Measurements from ENCODE around the gene CABS1. TPM values are rescaled to one million over a fixed set of nuclear protein-coding genes. Genes with fewer than 3 reads are reported as not detected.

CABS1 gene
- total and polyA plus RNA-seq, 2 of the 13 experiments (the other 11 are each of a cell fraction or from before 2014, with no cell fraction given): not detected

DNA sequence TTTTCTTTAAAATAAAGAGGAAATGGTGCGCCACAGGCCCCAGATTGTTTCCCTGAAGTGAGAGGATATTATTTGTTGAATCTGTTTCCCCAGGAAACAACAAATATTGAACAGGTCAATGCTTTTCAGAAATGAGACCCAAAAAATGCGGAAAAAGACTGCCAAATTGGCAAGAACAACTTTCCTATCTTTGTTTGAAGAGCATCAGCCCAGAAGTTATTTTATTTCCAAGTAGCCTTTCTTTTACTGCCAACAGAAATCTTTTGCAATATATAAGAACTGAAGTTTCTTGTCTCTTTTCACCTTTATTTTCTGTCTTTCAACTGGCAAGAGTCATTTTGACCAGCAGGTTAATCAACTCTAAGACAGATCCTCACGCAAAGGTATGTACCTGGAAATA, 25.7 kb downstream of the CABS1 start, which contains the start of gene SMR3A:
TSS of gene SMR3A (plus strand) at position 301 of the 400 bp plus-strand sequence. CDS start 1,356 bp downstream, outside the sequence.
- in situ Hi-C loops (cut with HindIII; ENCODE audit: extremely low pct_ligation_motif_present, low pct_unique_long_range_greater_than_20kb) (no loop called here), intact Hi-C loops (cut with micrococcal nuclease; ENCODE audit: unreplicated experiment) (no loop called here)
- Histone ChIP-seq H4K20me1 (ENCODE audit: insufficient read depth, low read length) (no peaks in the 10 kb centered on the region), H3K4me2 (ENCODE audit: low read depth, low read length) (no peak within 1 kb of the TSS), H3K27ac (ENCODE audit: extremely low read length, insufficient read depth, low read length) (no peak within 1 kb of the TSS), H3K36me3 (replicated peaks in 1 of 2; ENCODE audit: control insufficient read depth in 1 of 2, insufficient read depth in 2 of 2, low read length in 2 of 2) (no peaks in the 10 kb centered on the region), H3K9me3 (ENCODE audit: low read length) (no peaks in the 10 kb centered on the region), H2AFZ (ENCODE audit: low read length) (no peak within 1 kb of the TSS), H3K79me2 (ENCODE audit: insufficient read depth, low read length) (no peaks in the 10 kb centered on the region), H3K4me3 (replicated peaks in 1 of 3; ENCODE audit: insufficient read depth in 1 of 3, low read depth in 2 of 3, low read length in 3 of 3) (no peak within 1 kb of the TSS), H3K27me3 (ENCODE audit: control insufficient read depth in 1 of 2, insufficient read depth in 2 of 2, low read length in 2 of 2) (no peaks in the 10 kb centered on the region), H3K4me1 (ENCODE audit: insufficient read depth, low read length) (no peaks in the 10 kb centered on the region), H3K9ac (ENCODE audit: insufficient read depth, low read depth, low read length) (no peak within 1 kb of the TSS)
- WGBS (ENCODE audit: low lambda C conversion rate): 44% methylated on average over 3 of the region's 3 CpGs
- no peak for DNase-seq (ENCODE audit: low spot score)
- ChIA-PET POLR2A (no interaction called here), CTCF (ENCODE audit: low intra/inter-chr PET ratio, low total read pairs) (no interaction called here)
- no TSS peak for BruUV-seq (replicated peaks)
- TF ChIP-seq EP300 (IDR thresholded peaks at IDR 0.05; ENCODE audit: low read depth in 2 of 2, low read length in 2 of 2) (no peak), EP300 (CRISPR knock-in tag; IDR thresholded peaks at IDR 0.05; ENCODE audit: borderline replicate concordance) (no peak), TFDP1 (CRISPR knock-in tag; IDR thresholded peaks at IDR 0.05; ENCODE audit: borderline replicate concordance) (no peak), ZNF136 (CRISPR knock-in tag; IDR thresholded peaks at IDR 0.05; ENCODE audit: low read depth) (no peak), ZNF44 (CRISPR knock-in tag; IDR thresholded peaks at IDR 0.05) (no peak), ZNF552 (CRISPR knock-in tag; IDR thresholded peaks at IDR 0.05; ENCODE audit: borderline replicate concordance) (no peak), ZNF441 (CRISPR knock-in tag; IDR thresholded peaks at IDR 0.05; ENCODE audit: borderline replicate concordance) (no peak), ZNF143 (CRISPR knock-in tag; IDR thresholded peaks at IDR 0.05) (no peak), ONECUT2 (CRISPR knock-in tag; IDR thresholded peaks at IDR 0.05) (no peak), CENPT (CRISPR knock-in tag; IDR thresholded peaks at IDR 0.05; ENCODE audit: low read depth) (no peak), MEIS2 (CRISPR knock-in tag; IDR thresholded peaks at IDR 0.05) (no peak), AGO1 (IDR thresholded peaks at IDR 0.05; ENCODE audit: low read depth, low read length, poor library complexity, severe bottlenecking) (no peak)
- TF ChIP-seq, protein P1, sequence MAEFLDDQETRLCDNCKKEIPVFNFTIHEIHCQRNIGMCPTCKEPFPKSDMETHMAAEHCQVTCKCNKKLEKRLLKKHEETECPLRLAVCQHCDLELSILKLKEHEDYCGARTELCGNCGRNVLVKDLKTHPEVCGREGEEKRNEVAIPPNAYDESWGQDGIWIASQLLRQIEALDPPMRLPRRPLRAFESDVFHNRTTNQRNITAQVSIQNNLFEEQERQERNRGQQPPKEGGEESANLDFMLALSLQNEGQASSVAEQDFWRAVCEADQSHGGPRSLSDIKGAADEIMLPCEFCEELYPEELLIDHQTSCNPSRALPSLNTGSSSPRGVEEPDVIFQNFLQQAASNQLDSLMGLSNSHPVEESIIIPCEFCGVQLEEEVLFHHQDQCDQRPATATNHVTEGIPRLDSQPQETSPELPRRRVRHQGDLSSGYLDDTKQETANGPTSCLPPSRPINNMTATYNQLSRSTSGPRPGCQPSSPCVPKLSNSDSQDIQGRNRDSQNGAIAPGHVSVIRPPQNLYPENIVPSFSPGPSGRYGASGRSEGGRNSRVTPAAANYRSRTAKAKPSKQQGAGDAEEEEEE (CRISPR knock-in tag; IDR thresholded peaks at IDR 0.05; ENCODE audit: borderline replicate concordance): no peak
- TF ChIP-seq, protein P2, sequence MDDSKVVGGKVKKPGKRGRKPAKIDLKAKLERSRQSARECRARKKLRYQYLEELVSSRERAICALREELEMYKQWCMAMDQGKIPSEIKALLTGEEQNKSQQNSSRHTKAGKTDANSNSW (CRISPR knock-in tag; IDR thresholded peaks at IDR 0.05; ENCODE audit: borderline replicate concordance): no peak
- FAIRE-seq: no peak
- no peak for ATAC-seq

All from HepG2 (cell line).